HCT116 (cell line): ENCODE measurements around the gene NRCAM. TPM values are rescaled to one million over a fixed set of nuclear protein-coding genes. Genes with fewer than 3 reads are reported as not detected.

Experiments
- ATAC-seq: fragments of 200-7000 bp; cut with Tn5 transposase; 2 replicates; pipeline ENCODE4 v1.9.1; 2020; ENCODE audit warnings: mild to moderate bottlenecking, moderate library complexity
- BruUV-seq: library from RNA; stranded (reverse); fragments of 400-500 nt; replicated peaks from 2 replicates; lab custom pipeline; 2021; lab: Mats Ljungman, UMichigan
- CTCF ChIA-PET: fragments of 300-600 bp; sonication (Branson Sonifier 250); formaldehyde crosslinking; loops from one replicate; lab custom pipeline; 2021; ENCODE audit warnings: antibody characterized with exemption; lab: Charles Lee
- POLR2A ChIA-PET: fragments of 300-600, 350-600 bp; sonication (Branson Sonifier 250); formaldehyde crosslinking; loops from one replicate; lab custom pipeline; 2021; ENCODE audit warnings: antibody characterized with exemption; lab: Charles Lee
- RAD21 ChIA-PET, 2 experiments: fragments of 300-600 bp; sonication (Branson Sonifier 250); formaldehyde crosslinking; loops; one replicate each; lab custom pipeline; 2023; ENCODE audit warnings: low total read pairs in 2 of 2; ENCODE audit not compliant: uncharacterized antibody in 2 of 2, unreplicated experiment in 2 of 2, low non-redundant PET in 1 of 2; lab: Charles Lee
- DNase-seq: peaks from one replicate; pipeline ENCODE4 v3.0.0-alpha.2; 2010; ENCODE audit warnings: low read depth, low spot score
- H2AFZ ChIP-seq: fragments of 200-600 bp; shearing (Covaris generic), sonication (generic); 2 replicates; pipeline ENCODE4 v1.6.1; 2017; ENCODE audit warnings: low read depth, mixed run types, mixed read lengths, antibody characterized with exemption, low read length; ENCODE audit not compliant: poor library complexity, severe bottlenecking
- H3K27ac ChIP-seq: 2 replicates; pipeline ENCODE4 v1.5.1; 2012; ENCODE audit warnings: low read depth, low read length
- H3K27me3 ChIP-seq: fragments of 200-600 bp; sonication (generic); 2 replicates; pipeline ENCODE4 v1.6.1; 2016; ENCODE audit warnings: mixed run types, low read length, mixed read lengths; ENCODE audit not compliant: insufficient read depth
- H3K36me3 ChIP-seq, 2 experiments: fragments of 200-500 bp in 1 of 2; fragments of 200-600 bp in 1 of 2; sonication (Bioruptor generic) in 1 of 2; sonication (generic) in 1 of 2; 2 replicates each; pipeline versions ENCODE4 v1.5.1 to v1.6.1; 2014 to 2016; ENCODE audit warnings: low read length in 2 of 2, inconsistent platforms in 1 of 2, mixed read lengths in 1 of 2, mixed run types in 1 of 2; ENCODE audit not compliant: insufficient read depth in 2 of 2, control insufficient read depth in 1 of 2
- H3K4me1 ChIP-seq, 2 experiments: fragments of 200-600 bp in 1 of 2; sonication (generic) in 1 of 2; 2 replicates each; pipeline versions ENCODE4 v1.5.1 to v1.6.1; 2012 to 2017; ENCODE audit warnings: low read length in 2 of 2, inconsistent platforms in 1 of 2, mild to moderate bottlenecking in 1 of 2, mixed read lengths in 1 of 2, mixed run types in 1 of 2, moderate library complexity in 1 of 2; ENCODE audit not compliant: insufficient read depth in 2 of 2, control insufficient read depth in 1 of 2
- H3K4me2 ChIP-seq: fragments of 200-600 bp; sonication (generic); 2 replicates; pipeline ENCODE4 v1.6.1; 2017; ENCODE audit warnings: mixed run types, low read length, mixed read lengths
- H3K4me3 ChIP-seq, 2 experiments: fragments of 200-600 bp in 1 of 2; sonication (generic) in 1 of 2; replicated peaks in 1 of 2; 2 replicates each; pipeline ENCODE4 v1.5.1; 2011 to 2016; ENCODE audit warnings: low read length in 2 of 2, control low read depth in 1 of 2, low read depth in 1 of 2, mild to moderate bottlenecking in 1 of 2, mixed read lengths in 1 of 2, mixed run types in 1 of 2
- H3K79me2 ChIP-seq: fragments of 200-600 bp; sonication (generic); 2 replicates; pipeline ENCODE4 v1.6.1; 2017; ENCODE audit warnings: mild to moderate bottlenecking, mixed run types, low read length, moderate library complexity, mixed read lengths; ENCODE audit not compliant: insufficient read depth
- H3K9ac ChIP-seq: fragments of 200-600 bp; sonication (generic); 2 replicates; pipeline ENCODE4 v1.6.1; 2016; ENCODE audit warnings: low read length, mixed read lengths
- H3K9me2 ChIP-seq: fragments of 200-600 bp; sonication (generic), shearing (Covaris generic); 2 replicates; pipeline ENCODE4 v1.6.1; 2017; ENCODE audit warnings: mixed run types, mild to moderate bottlenecking, moderate library complexity; ENCODE audit not compliant: insufficient read depth
- H3K9me3 ChIP-seq, 2 experiments: fragments of 200-500 bp in 1 of 2; fragments of 200-600 bp in 1 of 2; sonication (Bioruptor generic) in 1 of 2; sonication (generic) in 1 of 2; 2 replicates each; pipeline ENCODE4 v1.6.1; 2014 to 2017; ENCODE audit warnings: low read length in 2 of 2, mixed read lengths in 2 of 2, inconsistent platforms in 1 of 2, low read depth in 1 of 2, mild to moderate bottlenecking in 1 of 2, mixed run types in 1 of 2, moderate library complexity in 1 of 2; ENCODE audit not compliant: control insufficient read depth in 1 of 2, insufficient read depth in 1 of 2
- H4K20me1 ChIP-seq: fragments of 200-600 bp; sonication (generic), shearing (Covaris generic); 2 replicates; pipeline ENCODE4 v1.6.1; 2017; ENCODE audit warnings: mixed run types, mild to moderate bottlenecking, moderate library complexity; ENCODE audit not compliant: insufficient read depth
- CBX3 ChIP-seq: IDR thresholded peaks from 2 replicates; pipeline ENCODE4 v1.6.1; 2012; ENCODE audit warnings: low read depth
- EGR1 ChIP-seq: IDR thresholded peaks from 2 replicates; pipeline ENCODE4 v1.6.1; 2012; ENCODE audit warnings: low read depth
- POLR2A ChIP-seq: IDR thresholded peaks from 2 replicates; pipeline ENCODE4 v1.7.0; 2011; ENCODE audit warnings: borderline replicate concordance; ENCODE audit not compliant: insufficient read depth, insufficient read length; ENCODE audit errors: extremely low read depth
- POLR2AphosphoS5 ChIP-seq: IDR thresholded peaks from 2 replicates; pipeline ENCODE4 v1.6.1; 2011; ENCODE audit warnings: mild to moderate bottlenecking, low read depth, low read length, moderate library complexity
- SP1 ChIP-seq: IDR thresholded peaks from 2 replicates; pipeline ENCODE4 v1.6.1; 2012; ENCODE audit warnings: low read depth
- SRF ChIP-seq: IDR thresholded peaks from 2 replicates; pipeline ENCODE4 v1.6.1; 2012; ENCODE audit warnings: low read depth
- intact Hi-C: fragments of 100-400 bp; cut with micrococcal nuclease; formaldehyde crosslinking; loops from 2 replicates; pipeline ENCODE4 v1.10.0; 2022
- total RNA-seq: library from RNA; stranded (reverse); gene quantifications from one replicate; pipeline ENCODE4 v1.2.1, GENCODE V29; 2021; ENCODE audit not compliant: unreplicated experiment
- TF ChIP-seq, protein P1 (sequence below), 3 experiments: fragments of 200-600 bp in 1 of 3; sonication (generic) in 1 of 3; IDR thresholded peaks in 2 of 3; conservative IDR thresholded peaks in 1 of 3; 2 replicates each; pipeline ENCODE4 v1.5.1; 2012 to 2017; ENCODE audit warnings: low read depth in 2 of 3, low read length in 2 of 3, antibody characterized with exemption in 1 of 3, borderline replicate concordance in 1 of 3, control low read depth in 1 of 3, mild to moderate bottlenecking in 1 of 3, mixed read lengths in 1 of 3, mixed run types in 1 of 3, moderate library complexity in 1 of 3; ENCODE audit not compliant: insufficient read depth in 1 of 3
- TF ChIP-seq, protein P2 (sequence below): IDR thresholded peaks from 2 replicates; pipeline ENCODE4 v1.6.1; 2012
- TF ChIP-seq, protein P3 (sequence below): IDR thresholded peaks from 2 replicates; pipeline ENCODE4 v1.6.1; 2011; ENCODE audit warnings: mild to moderate bottlenecking, low read length, moderate library complexity; ENCODE audit not compliant: insufficient replicate concordance; ENCODE audit errors: extremely low read depth

The NRCAM gene
- total RNA-seq, 1 experiment from 2014 or later = 0.15 TPM

GRCh38 chr7:108421720-108422331, 34.4 kb downstream of the NRCAM start:
- H2AFZ ChIP-seq = no peak overlapping the region
- no peak overlapping the region for H3K4me2 ChIP-seq
- DNase-seq (no peak), ATAC-seq (no peak)
- ChIA-PET CTCF (no interaction called here), POLR2A (no interaction called here)
- H3K4me3 ChIP-seq = no peak overlapping the region
- BruUV-seq = no TSS peak
- H3K9me3 ChIP-seq = no peaks in the 10 kb centered on the region
- intact Hi-C loops = no loop called here
- peaks cover 8% of the 10 kb centered on the region; the same call in 1 of the 2 replicates for H3K27me3 ChIP-seq
- no peaks in the 10 kb centered on the region; the same call in 1 of the 2 replicates for H3K9me2 ChIP-seq
- H3K9ac ChIP-seq = no peak overlapping the region
- H3K79me2 ChIP-seq = no peaks in the 10 kb centered on the region
- no peak overlapping the region for H3K27ac ChIP-seq
- H4K20me1 ChIP-seq = no peaks in the 10 kb centered on the region
- TF ChIP-seq SP1 (no peak), CBX3 (no peak), POLR2A (no peak), SRF (no peak), EGR1 (no peak), POLR2AphosphoS5 (no peak)
- TF ChIP-seq, all 23 proteins: peak for 0
- no peaks in the 10 kb centered on the region for H3K36me3 ChIP-seq
- RAD21 ChIA-PET = no interaction called here
- H3K4me1 ChIP-seq = no peaks in the 10 kb centered on the region

DNA sequence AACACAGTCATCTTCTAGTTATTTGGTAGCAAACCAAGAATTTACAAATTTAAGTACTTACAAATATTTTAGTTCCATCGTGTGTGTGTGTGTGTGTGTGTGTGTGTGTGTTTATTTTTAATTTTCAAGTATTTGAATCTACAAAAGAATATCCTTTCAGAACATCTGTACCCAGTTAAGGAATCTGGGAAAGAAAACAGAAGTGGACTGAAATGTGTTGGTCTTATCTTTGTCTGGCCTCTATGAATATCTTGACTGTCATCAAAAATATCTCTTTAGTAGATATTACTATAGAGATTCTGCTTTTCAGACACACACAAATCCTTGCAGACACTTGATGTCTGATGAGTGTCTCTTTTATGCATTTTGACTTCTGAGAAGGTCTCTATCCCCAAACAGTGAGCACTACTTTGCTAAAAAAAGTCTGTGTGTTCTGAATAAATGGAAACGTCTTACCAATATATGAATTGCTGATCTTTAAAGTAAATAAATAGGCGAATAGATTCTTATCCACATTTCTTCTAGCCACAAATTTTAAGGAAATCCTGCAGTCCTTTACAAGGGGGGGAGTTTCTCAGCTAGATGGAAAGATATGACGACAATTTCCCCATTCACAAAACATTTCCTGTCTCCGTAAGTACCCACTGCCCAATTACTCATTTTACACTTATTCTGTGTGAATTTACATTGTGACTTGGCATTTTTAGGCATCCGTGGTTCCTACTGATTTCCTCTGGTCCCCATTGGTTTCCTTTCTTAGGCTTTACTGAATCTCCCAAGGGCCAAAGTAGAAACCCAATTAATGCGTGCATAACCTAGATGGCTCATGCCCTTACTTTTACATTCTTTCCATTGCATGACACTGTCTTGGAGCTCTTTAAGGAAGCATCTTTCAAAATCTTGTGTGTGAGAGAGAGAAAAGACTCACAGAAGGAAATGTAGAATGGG, 36.0 kb downstream of the NRCAM start:
- Histone ChIP-seq H3K9me3 (no peaks in the 10 kb centered on the region), H3K4me3 (no peak overlapping the region), H3K27me3 (peaks cover 8% of the 10 kb centered on the region; the same call in 1 of the 2 replicates), H4K20me1 (no peaks in the 10 kb centered on the region), H2AFZ (no peak overlapping the region), H3K36me3 (no peaks in the 10 kb centered on the region), H3K4me2 (no peak overlapping the region), H3K79me2 (no peaks in the 10 kb centered on the region), H3K27ac (no peak overlapping the region), H3K9me2 (no peaks in the 10 kb centered on the region; the same call in 1 of the 2 replicates), H3K9ac (no peak overlapping the region), H3K4me1 (no peaks in the 10 kb centered on the region)
- BruUV-seq = no TSS peak
- CTCF ChIA-PET = no interaction called here
- POLR2A ChIA-PET = no interaction called here
- RAD21 ChIA-PET = no interaction called here
- intact Hi-C loops = no loop called here
- ATAC-seq (no peak), DNase-seq (no peak)
- TF ChIP-seq, protein P1, sequence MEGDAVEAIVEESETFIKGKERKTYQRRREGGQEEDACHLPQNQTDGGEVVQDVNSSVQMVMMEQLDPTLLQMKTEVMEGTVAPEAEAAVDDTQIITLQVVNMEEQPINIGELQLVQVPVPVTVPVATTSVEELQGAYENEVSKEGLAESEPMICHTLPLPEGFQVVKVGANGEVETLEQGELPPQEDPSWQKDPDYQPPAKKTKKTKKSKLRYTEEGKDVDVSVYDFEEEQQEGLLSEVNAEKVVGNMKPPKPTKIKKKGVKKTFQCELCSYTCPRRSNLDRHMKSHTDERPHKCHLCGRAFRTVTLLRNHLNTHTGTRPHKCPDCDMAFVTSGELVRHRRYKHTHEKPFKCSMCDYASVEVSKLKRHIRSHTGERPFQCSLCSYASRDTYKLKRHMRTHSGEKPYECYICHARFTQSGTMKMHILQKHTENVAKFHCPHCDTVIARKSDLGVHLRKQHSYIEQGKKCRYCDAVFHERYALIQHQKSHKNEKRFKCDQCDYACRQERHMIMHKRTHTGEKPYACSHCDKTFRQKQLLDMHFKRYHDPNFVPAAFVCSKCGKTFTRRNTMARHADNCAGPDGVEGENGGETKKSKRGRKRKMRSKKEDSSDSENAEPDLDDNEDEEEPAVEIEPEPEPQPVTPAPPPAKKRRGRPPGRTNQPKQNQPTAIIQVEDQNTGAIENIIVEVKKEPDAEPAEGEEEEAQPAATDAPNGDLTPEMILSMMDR (IDR thresholded peaks at IDR 0.05 in 2 of 3, conservative IDR thresholded peaks at IDR 0.05 in 1 of 3; ENCODE audit: borderline replicate concordance in 1 of 3, insufficient read depth in 1 of 3, low read depth in 2 of 3, low read length in 2 of 3) = no peak
- TF ChIP-seq POLR2A (no peak), EGR1 (no peak), POLR2AphosphoS5 (no peak)
- TF ChIP-seq, protein P2, sequence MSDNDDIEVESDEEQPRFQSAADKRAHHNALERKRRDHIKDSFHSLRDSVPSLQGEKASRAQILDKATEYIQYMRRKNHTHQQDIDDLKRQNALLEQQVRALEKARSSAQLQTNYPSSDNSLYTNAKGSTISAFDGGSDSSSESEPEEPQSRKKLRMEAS = no peak
- TF ChIP-seq, protein P3, sequence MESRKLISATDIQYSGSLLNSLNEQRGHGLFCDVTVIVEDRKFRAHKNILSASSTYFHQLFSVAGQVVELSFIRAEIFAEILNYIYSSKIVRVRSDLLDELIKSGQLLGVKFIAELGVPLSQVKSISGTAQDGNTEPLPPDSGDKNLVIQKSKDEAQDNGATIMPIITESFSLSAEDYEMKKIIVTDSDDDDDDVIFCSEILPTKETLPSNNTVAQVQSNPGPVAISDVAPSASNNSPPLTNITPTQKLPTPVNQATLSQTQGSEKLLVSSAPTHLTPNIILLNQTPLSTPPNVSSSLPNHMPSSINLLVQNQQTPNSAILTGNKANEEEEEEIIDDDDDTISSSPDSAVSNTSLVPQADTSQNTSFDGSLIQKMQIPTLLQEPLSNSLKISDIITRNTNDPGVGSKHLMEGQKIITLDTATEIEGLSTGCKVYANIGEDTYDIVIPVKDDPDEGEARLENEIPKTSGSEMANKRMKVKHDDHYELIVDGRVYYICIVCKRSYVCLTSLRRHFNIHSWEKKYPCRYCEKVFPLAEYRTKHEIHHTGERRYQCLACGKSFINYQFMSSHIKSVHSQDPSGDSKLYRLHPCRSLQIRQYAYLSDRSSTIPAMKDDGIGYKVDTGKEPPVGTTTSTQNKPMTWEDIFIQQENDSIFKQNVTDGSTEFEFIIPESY = no peak
